Body of pancreas (tissue), 4 donors: ENCODE data around the gene SLC10A3.

Experiments used
- CTCF ChIP-seq, 7 experiments: fragments of 450-650 bp in 4 of 7; fragments of 200-600 bp in 3 of 7; sonication (generic) in 3 of 7; IDR thresholded peaks; one replicate each; pipeline ENCODE4 v1.5.1; 2016 to 2019; ENCODE audit warnings: antibody characterized with exemption in 7 of 7
- POLR2A ChIP-seq, 3 donors: fragments of 450-650 bp; IDR thresholded peaks; one replicate each; pipeline ENCODE4 v1.6.1; 2016; ENCODE audit warnings: antibody characterized with exemption in 3 of 3, mild to moderate bottlenecking in 2 of 3

- no peak for TF ChIP-seq CTCF (IDR thresholded peaks at IDR 0.05)
- TF ChIP-seq POLR2A (IDR thresholded peaks at IDR 0.05) = no peak
These were observed 20.5 kb downstream of the SLC10A3 start for GRCh38 chrX:154469880-154470279.
